ENCODE measurements around the gene VPS39. TPM values are rescaled to one million over a fixed set of nuclear protein-coding genes. Genes with fewer than 3 reads are reported as not detected.

Gene VPS39
- total and polyA plus RNA-seq, 2 of the 8 experiments (the other 6 are each of a cell fraction or from before 2014, with no cell fraction given), result 34.4 to 36.6 TPM

DNA sequence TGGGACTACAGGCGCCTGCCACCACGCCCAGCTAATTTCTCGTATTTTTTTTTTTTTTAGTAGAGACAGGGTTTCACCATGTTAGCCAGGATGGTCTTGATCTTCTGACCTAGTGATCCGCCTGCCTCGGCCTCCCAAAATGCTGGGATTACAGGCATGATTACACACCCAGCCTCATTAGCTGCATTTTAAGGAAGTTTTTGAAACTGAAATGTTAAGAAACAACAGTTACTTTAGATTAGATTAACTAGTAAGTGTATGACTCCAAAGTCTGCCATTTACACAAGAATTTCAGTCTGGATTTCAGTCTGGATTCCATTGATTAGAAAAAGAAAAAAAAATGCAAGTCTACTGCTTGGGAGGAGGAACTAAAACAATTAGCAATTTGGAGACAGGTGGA is 24.5 kb upstream of the VPS39 start:
- Histone ChIP-seq H3K4ac (replicated peaks; ENCODE audit: insufficient read length, low read depth, low read length) (no peak overlapping the region), H4K8ac (ENCODE audit: extremely low read depth, insufficient read depth, low read length) (no peak overlapping the region), H3K9me3 (ENCODE audit: insufficient read depth in 2 of 2, low read depth in 1 of 2, low read length in 1 of 2) (no peaks in the 10 kb centered on the region), H2AFZ (ENCODE audit: low read length) (no peak overlapping the region), H3K79me1 (ENCODE audit: low read depth, low read length) (no peaks in the 10 kb centered on the region), H3K9ac (replicated peaks in 1 of 4; ENCODE audit: extremely low read depth in 1 of 4, low read depth in 3 of 4, low read length in 3 of 4) (no peak overlapping the region), H2BK15ac (ENCODE audit: low read length) (no peak overlapping the region), H3K27me3 (replicated peaks in 1 of 4; ENCODE audit: control insufficient read depth in 3 of 4, extremely low read depth in 1 of 4, insufficient read depth in 3 of 4, low read length in 3 of 4) (no peaks in the 10 kb centered on the region), H3K79me2 (ENCODE audit: control insufficient read depth in 1 of 2, insufficient read depth in 2 of 2, low read length in 2 of 2) (no peaks in the 10 kb centered on the region), H4K20me1 (replicated peaks in 1 of 2; ENCODE audit: control insufficient read depth in 1 of 2, insufficient read depth in 2 of 2, low read length in 2 of 2) (peaks cover 0 to 2% of the 10 kb centered on the region in 2 experiments), H2BK5ac (ENCODE audit: low read depth, low read length) (no peak overlapping the region), H3K4me2 (ENCODE audit: insufficient read depth in 1 of 2, low read depth in 2 of 2, low read length in 2 of 2) (no peak overlapping the region), H3K4me3 (ENCODE audit: extremely low read depth in 1 of 4, insufficient read depth in 2 of 4, low read depth in 3 of 4, low read length in 4 of 4) (no peak overlapping the region), H4K5ac (ENCODE audit: insufficient read length, low read depth, low read length) (no peak overlapping the region), H3K4me1 (replicated peaks in 1 of 4; ENCODE audit: control insufficient read depth in 3 of 4, insufficient read depth in 4 of 4, low read length in 3 of 4) (no peaks in the 10 kb centered on the region), H3K18ac (ENCODE audit: extremely low read depth, low read length) (no peak overlapping the region), H3K56ac (replicated peaks; ENCODE audit: insufficient read length, low read depth, low read length) (no peak overlapping the region), H2BK12ac (ENCODE audit: low read depth, low read length) (no peak overlapping the region), H3K36me3 (ENCODE audit: control insufficient read depth in 2 of 4, insufficient read depth in 4 of 4, low read length in 3 of 4) (peaks cover 2 to 43% (median 16%) of the 10 kb centered on the region in 4 experiments; a peak in 6 of 8 replicates), H3K27ac (ENCODE audit: low read depth, low read length) (no peak overlapping the region), H2BK20ac (ENCODE audit: low read length) (no peak overlapping the region), H2BK120ac (replicated peaks; ENCODE audit: low read depth, low read length) (no peak overlapping the region), H3K23me2 (ENCODE audit: low read depth, low read length) (no peaks in the 10 kb centered on the region; the same call in 1 of the 2 replicates), H4K91ac (replicated peaks; ENCODE audit: insufficient read length, low read length) (no peak overlapping the region), H3K14ac (ENCODE audit: insufficient read length) (no peak overlapping the region), H2AK5ac (ENCODE audit: low read depth, low read length) (no peak overlapping the region), H3K23ac (ENCODE audit: insufficient read length) (no peak overlapping the region)
- FAIRE-seq (no peak), DNase-seq (ENCODE audit: low read depth in 1 of 2, low spot score in 2 of 2) (no peak)
- TF ChIP-seq NRF1 (IDR thresholded peaks at IDR 0.05; ENCODE audit: low read depth, low read length) (no peak), YY1 (IDR thresholded peaks at IDR 0.05; ENCODE audit: low read depth, low read length) (no peak), TEAD4 (IDR thresholded peaks at IDR 0.05; ENCODE audit: low read depth, low read length) (no peak)
- 94% methylated on average over 2 of the region's 5 CpGs; no CpG with 5 or more reads in 1 of the 2 experiments for WGBS, 2 experiments (ENCODE audit: extremely low coverage in 1 of 2, insufficient coverage in 1 of 2, insufficient read length in 1 of 2, insufficient replicate concordance in 2 of 2, low coverage in 1 of 2, low lambda C conversion rate in 2 of 2, missing lambda C conversion rate in 1 of 2)
- POLR2A ChIA-PET (ENCODE audit: partially characterized antibody), result no interaction called here
- CTCF ChIA-PET (ENCODE audit: partially characterized antibody), result interaction anchor here (1.4 kb wide), 1 partner anchor 153 kb away, joined by 3 read pairs; no protein-coding TSS in a partner anchor
